Activated T-cell treated with anti-CD3 and anti-CD28 coated beads for 24 hours (primary cell): ENCODE data around the gene RAPGEF1.

Experiments
- DNase-seq: peaks from one replicate; pipeline ENCODE4 v3.0.0-alpha.2; 2020; ENCODE audit warnings: low read depth

RAPGEF1 gene

GRCh38 chr9:131747352-131747751 lies 7.5 kb upstream of the RAPGEF1 start:
- DNase-seq, result no peak

GRCh38 chr9:131745610-131746009 lies 5.7 kb upstream of the RAPGEF1 start:
- DNase-seq, result no peak

GRCh38 chr9:131744720-131745201 lies 4.9 kb upstream of the RAPGEF1 start:
- DNase-seq, result no peak

- no peak for DNase-seq
Observed at GRCh38 chr9:131744171-131744719, 4.4 kb upstream of the RAPGEF1 start.

GRCh38 chr9:131743501-131743900 lies 3.6 kb upstream of the RAPGEF1 start:
- no peak for DNase-seq

- DNase-seq, result no peak
Observed at GRCh38 chr9:131743096-131743495, 3.2 kb upstream of the RAPGEF1 start.

GRCh38 chr9:131740898-131741297 lies 1.0 kb upstream of the RAPGEF1 start:
- no peak for DNase-seq

- DNase-seq, result no peak
Observed at GRCh38 chr9:131739133-131739958, 530 bp downstream of the RAPGEF1 start.

- DNase-seq, result no peak
Observed at GRCh38 chr9:131738293-131739132, 1.4 kb downstream of the RAPGEF1 start.

GRCh38 chr9:131737426-131737825 lies 2.5 kb downstream of the RAPGEF1 start:
- DNase-seq, result no peak

- DNase-seq, result no peak
Observed at GRCh38 chr9:131736431-131736830, 3.4 kb downstream of the RAPGEF1 start.

- DNase-seq, result no peak
Observed at GRCh38 chr9:131735238-131736128, 4.4 kb downstream of the RAPGEF1 start.

GRCh38 chr9:131734781-131735180 lies 5.1 kb downstream of the RAPGEF1 start:
- no peak for DNase-seq

GRCh38 chr9:131734165-131734610 lies 5.7 kb downstream of the RAPGEF1 start:
- DNase-seq, result no peak

- DNase-seq, result no peak
Observed at GRCh38 chr9:131733541-131734061, 6.3 kb downstream of the RAPGEF1 start.

GRCh38 chr9:131732636-131733289 lies 7.1 kb downstream of the RAPGEF1 start:
- no peak for DNase-seq

- no peak for DNase-seq
Observed at GRCh38 chr9:131732061-131732526, 7.8 kb downstream of the RAPGEF1 start.

- no peak for DNase-seq
Observed at GRCh38 chr9:131731644-131732043, 8.2 kb downstream of the RAPGEF1 start.

- DNase-seq, result no peak
Observed at GRCh38 chr9:131731237-131731636, 8.6 kb downstream of the RAPGEF1 start.

GRCh38 chr9:131728961-131729360 lies 10.9 kb downstream of the RAPGEF1 start:
- peak; percentile 58 for DNase-seq

GRCh38 chr9:131728546-131728910 lies 11.3 kb downstream of the RAPGEF1 start:
- DNase-seq, result no peak
